HL-60/S4 (cell line): Measurements from ENCODE around the gene GPC2.
"Not testable (repeated sequence)": the region's sequence is repeated elsewhere in the genome, so short reads cannot be mapped to it uniquely, and the experiment has no call there.

Experiments
- in situ Hi-C: fragments of 300-500 bp; cut with MboI; formaldehyde crosslinking; loops from 2 replicates; pipeline ENCODE4 v1.14.3; 2022; ENCODE audit warnings: low sequenced_read_pairs

Gene GPC2

GRCh38 chr7:100153708-100154535 is 23.3 kb downstream of the GPC2 start:
- in situ Hi-C loops, result no loop called here

- in situ Hi-C loops, result no loop called here
Observed at GRCh38 chr7:100152937-100153666, 24.1 kb downstream of the GPC2 start.

GRCh38 chr7:100152404-100152803 is 24.8 kb downstream of the GPC2 start:
- in situ Hi-C loops, result no loop called here

GRCh38 chr7:100148559-100149328 is 28.4 kb downstream of the GPC2 start, which contains the start of gene LAMTOR4:
TSS of gene LAMTOR4 (plus strand) at chr7:100148918. CDS start at chr7:100148973, 55 bp downstream.
- in situ Hi-C loops, result no loop called here

DNA sequence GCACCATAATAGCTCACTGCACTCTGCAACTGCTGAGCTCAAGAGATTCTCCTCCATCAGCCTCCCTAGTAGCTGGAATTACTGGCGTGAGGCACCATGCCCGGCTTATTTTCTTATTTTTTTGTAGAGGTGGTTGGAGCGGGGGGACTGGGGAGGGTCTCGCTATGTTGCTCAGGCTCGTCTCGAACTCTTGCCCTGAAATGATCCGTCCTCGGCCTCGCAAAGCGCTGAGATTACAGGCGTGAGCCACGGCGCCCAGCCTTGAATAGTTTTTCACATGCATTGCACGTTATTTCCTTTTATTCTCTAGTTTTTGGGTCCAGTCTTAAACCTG is 29.0 kb downstream of the GPC2 start:
- in situ Hi-C loops, result no loop called here

DNA sequence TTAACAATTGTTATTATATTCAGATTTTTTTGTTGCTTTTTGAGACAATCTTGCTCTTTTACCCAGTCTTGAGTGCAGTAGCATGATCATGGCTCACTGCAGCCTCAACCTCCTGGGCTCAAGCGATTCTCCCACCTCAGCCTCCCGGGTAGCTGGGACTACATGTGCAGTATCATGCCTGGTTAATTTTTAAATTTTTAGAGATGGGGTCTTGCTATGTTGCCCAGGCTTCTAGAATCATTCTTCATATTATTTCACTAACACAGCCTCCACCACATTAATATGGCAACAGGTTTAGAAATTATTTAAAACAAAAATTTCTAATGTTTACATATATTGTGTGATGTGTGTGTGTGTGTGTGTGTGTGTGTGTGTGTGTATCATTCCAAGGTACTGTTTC is 29.9 kb downstream of the GPC2 start:
- in situ Hi-C loops, result no loop called here

DNA sequence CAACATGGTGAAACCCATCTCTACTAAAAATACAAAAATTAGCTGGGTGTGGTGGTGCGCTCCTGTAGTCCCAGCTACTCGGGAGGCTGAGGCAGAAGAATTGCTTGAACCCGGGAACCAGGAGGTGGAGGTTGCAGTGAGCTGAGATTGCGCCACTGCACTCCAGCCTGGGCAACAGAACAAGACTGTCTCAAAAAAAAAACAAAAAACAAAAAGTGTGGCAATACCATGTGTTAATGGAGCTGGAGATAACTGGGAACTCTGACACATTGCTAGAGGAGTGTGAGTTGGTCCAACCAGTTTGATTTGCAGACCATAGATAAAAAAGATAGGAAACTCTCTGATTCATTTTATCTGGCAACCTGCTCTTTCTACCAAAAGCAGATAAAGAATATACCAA is 30.8 kb downstream of the GPC2 start:
- in situ Hi-C loops, result not testable (repeated sequence)

DNA sequence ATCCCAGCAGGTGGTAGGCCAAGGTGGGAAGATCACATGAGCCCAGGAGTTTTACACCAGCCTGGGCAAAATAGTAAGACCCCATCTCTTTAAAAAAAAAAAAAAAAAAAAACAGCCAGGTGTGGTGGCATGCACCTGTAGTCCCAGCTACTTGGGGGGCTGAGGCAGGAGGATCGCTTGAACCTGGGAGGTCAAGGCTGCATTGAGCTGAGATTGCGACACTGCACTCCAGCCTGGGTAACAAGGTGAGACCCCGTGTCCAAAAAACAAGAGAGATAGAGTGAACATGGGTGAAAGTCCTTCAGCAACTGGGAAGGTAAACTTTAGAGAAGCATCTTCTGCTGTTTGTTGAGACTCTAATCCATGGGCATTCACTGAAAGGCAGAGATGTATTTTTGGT is 34.7 kb downstream of the GPC2 start:
- in situ Hi-C loops, result no loop called here

DNA sequence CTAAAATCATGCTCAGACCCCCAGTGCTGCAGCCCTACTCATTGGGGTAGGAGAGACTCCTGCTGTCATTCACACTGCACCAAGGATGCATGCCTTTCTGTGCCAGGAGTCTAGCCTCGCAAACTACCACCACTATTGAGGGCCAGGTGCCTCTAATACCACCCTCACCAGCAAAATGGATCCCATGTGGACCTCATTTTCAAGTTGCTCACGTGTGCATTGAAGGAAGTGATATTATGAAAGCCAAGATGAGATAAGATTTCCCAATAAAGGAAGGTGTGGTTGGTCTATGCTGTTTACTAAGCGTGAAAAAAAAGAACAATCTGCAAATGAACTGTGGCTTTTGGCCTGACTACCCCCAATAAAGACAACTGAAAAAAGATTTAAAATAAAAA is 35.6 kb downstream of the GPC2 start:
- in situ Hi-C loops, result no loop called here

DNA sequence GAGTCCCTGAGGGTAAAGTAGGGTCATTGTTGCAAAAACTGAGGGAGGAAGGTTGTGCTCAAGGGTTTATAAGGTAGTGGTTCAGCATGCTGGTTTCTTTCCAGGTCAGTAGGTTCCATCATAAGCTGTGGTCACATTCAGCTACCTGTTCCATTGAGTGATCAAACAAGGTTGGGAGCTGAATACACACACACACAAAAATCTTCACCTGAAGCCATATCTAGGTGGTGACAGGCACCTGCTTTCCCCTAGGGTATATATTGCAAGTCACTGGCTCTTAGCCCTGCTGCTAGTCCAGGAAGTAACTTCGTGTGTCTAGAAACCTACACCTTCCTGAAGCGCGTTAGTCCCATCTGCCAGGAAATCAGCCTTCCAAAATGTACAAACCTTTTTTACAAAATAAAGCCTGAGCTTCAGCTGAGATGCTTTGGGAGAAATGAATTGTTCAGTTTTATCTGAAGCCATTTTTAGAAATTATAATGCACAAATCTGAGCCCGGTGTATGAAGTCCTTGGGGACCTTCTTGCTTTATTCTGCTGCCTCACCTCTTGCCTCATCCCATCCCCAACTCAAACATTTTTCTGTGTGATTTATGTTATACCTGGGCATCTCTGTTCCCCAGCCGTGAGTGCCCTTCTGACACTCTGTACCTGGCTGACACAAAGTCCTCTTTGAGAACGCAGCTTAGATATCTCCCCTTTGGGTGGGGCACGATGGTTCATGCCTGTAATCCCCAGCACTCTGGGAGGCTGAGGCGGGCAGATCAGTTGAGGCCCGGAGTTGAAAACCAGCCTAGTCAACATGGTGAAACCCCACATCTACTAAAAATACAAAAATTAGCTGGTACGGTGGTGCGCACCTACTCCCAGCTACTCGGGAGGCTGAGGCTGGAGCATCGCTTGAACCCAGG is 39.1 kb downstream of the GPC2 start:
- in situ Hi-C loops, result loop anchor here (5.0 kb wide), 1 partner anchor 64 kb away; no protein-coding TSS in a partner anchor

DNA sequence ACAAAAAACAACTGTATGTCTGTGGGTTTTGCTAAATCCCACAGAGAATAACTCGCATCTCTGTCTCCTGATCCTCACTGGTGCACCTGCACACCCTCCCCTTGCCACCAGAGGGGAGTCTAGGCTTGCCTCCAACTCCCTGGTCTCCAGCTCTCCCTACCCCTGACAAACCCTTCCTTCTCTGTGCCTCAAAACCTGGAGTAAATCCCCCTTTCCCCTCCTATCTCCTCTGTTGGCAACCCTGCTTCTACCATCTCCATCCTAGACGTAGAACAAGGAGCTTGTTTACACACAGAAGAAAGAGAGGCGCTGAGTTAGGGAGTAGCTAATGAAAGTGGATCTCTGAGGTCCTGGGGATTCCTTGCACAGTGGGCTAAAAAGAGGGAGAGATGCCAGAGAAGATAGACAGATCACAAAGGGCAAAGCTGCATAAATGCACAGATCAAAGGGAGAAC is 44.5 kb downstream of the GPC2 start:
- in situ Hi-C loops, result no loop called here

DNA sequence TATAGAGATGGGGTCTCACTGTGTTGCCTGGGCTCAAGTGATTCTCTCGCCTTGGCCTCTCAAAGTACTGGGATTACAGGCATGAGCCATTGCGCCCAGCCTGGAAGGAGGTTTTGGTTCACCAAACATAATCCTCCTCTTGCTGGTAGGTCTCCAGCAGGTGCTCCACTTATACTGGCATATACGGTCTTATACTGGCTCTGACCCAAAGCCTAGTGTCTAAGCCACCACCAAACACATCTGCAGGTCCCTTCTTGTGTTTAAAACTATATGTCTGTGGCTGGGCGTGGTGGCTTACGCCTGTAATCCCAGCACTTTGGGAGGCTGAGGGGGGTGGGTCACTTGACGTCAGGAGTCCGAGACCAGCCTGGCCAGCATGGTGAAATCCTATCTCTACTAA is 45.1 kb downstream of the GPC2 start:
- in situ Hi-C loops, result no loop called here

DNA sequence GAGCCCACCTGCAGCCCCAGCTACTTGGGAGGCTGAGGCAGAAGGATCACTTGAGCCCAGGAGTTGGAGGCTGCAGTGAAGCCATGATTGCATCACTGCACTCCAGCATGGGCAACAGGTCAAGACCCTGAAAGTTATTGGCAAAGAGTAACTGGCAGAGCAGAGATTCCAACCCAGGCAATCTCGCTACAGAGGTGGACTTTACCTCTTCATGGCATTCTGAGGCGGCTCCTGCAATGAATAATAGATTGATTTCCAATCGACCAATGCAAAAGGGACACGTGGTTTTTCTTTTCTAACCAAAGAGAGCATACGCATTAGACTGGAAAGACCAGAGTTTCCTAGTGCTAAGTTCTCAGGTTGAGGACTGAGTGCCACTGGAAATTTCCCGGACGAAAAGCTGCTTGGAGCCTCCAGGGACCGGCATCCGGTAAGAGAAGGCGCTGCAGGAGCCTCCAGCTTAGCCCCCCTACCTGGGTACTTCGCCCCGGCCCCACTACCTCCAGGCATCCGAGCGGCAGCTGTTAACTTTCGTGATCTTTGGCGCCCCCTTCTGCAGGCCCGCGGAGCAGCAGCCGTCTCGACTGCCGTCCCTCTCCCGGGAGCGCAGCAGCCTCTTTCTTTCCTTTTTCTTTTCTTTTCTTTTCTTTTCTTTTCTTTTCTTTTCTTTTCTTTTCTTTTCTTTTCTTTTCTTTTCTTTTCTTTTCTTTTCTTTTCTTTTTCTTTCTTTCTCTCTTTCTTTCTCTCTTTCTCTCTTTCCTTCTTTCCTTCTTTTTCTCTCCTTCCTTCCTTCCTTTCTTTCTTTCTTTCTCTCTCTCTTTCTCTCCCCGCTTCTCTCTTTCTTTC is 46.4 kb downstream of the GPC2 start:
- in situ Hi-C loops, result no loop called here

- in situ Hi-C loops, result not testable (repeated sequence)
Observed at GRCh38 chr7:100130220-100130607, 47.0 kb downstream of the GPC2 start.

DNA sequence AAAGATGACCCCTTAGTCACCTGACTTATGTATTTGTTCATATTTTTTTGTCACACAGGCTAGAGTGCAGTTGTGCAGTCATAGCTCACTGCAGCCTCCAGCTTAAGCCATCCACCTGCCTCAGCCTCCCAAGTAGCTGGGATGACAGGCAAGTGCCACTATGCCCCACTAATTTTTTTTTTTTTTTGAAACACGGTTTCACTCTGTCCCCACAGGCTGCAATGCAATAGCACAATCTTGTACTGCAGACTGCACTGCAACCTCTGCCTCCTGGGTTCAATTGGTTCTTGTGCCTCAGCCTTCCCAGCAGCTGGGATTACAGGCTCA is 48.6 kb downstream of the GPC2 start:
- in situ Hi-C loops, result loop anchor here (5.0 kb wide), 1 partner anchor 136 kb away; no protein-coding TSS in a partner anchor

- in situ Hi-C loops, result loop anchor here (5.0 kb wide), 1 partner anchor 136 kb away; no protein-coding TSS in a partner anchor
Observed at GRCh38 chr7:100127866-100128636, 49.1 kb downstream of the GPC2 start.

- in situ Hi-C loops, result loop anchor here (5.0 kb wide), 1 partner anchor 135 kb away; no protein-coding TSS in a partner anchor
Observed at GRCh38 chr7:100126931-100127865, 50.0 kb downstream of the GPC2 start, which contains the start of gene MBLAC1. TSS of gene MBLAC1 (plus strand) at chr7:100126967. CDS start at chr7:100127396, 429 bp downstream.
